ENCODE results near the gene CACNB4.
A peak's percentile ranks its signal among the peaks of the same experiment; 100 is the strongest.
"Not testable (repeated sequence)": the region's sequence is repeated elsewhere in the genome, so short reads cannot be mapped to it uniquely, and the experiment has no call there.

The CACNB4 gene

DNA sequence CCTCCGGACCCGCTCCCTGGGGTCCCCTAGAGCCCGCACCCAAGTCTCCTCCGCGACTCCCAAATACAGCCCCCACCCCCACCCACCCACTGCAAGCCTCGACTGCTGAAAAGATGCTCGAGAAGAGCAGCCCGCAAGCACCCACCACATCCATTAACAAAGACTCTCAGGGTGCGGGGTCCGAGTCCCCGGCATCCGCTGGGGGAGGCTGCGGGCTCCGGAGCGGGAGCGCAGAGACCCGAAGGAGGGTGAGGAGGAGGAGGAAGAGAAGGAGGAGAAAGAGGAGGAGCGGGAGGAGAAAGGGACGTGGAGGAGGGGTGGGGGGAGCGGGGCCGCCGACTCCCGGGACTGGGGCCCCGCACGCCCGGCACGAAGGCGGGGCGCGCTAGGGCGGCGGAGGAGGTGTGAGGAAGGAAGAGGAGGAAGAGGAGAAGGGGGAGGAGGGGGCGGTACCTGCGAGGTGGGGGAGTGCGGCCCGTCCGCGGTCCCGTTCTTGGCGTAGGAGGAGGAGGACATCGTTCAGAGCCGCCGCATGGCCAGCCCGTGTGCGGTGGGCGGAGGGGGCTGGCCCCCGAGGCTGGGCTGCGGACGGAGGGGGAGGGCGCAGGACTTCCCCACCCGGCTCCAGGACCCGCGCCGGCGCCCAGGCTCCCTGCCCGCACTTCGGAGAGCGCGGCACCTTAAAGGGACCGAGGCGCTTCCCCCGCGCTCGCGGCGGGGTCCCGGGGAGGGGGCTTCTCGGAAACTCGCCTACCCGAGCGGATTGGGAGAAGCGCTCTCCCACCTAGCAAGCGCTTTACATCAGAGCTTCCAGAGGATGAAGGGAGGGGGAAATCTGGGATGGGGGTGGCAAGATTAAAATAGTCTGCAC lies at the start of gene CACNB4:
CACNB4 (minus strand) TSS at position 549 of the 871 bp plus-strand sequence.
- no peak for DNase-seq (ENCODE audit: low read depth in 2 of 2)

DNA sequence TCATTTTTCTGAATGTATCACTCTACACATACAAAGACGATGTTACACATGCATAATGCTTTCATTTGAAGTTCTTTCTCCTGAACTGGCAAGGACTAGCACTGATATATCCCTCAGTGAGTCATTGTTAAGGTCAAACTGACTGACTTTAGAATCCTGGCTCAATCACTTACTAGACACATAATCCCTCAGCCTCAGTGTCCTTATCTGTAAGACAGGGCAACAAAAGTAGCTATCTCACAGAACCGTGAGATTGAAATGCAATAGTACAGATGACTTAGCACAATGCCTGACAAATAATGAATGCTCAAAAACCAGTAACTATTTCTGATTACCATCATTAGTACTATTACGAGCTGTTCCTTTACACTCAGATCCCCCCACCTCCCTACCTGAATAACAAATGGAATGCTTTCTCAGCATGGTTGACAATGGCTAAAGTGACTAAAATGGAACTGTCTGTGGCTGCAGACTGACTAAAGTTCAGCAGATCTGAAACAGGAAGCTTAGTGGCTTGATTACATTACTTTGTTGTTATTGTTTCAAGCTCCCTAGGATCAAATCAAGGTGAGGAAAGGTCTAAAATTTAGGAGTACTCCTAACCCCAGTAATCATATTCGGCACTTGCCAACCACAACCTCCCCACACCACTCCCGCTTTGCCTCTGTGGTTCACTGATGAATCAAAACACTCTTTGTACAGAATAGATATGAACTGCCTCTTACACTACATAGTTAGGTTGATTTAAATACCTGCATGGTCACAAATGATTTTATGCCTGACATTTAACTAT lies 35.8 kb upstream of the CACNB4 start:
- peak in 1 of 2 donors; percentile 9 for DNase-seq (ENCODE audit: low read depth in 2 of 2)

DNA sequence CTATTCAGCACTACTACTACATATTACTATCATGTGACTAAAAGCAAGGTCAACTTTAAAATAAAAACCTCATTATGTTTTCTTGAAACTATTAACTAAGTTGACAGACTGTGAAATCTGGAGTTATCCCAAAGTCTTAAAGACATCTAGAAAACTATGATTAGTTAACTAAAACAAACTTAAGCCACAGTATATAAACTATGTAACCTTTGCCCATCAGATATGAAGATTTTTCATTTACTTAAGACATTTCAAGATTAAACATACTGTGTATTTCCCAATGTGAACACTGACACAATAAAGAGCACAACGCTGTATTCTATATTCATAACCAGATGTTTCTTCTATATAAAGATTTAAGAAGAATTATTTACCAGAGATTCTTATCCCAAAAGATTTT lies 33.5 kb upstream of the CACNB4 start:
- no peak for DNase-seq (ENCODE audit: low read depth in 2 of 2)

DNA sequence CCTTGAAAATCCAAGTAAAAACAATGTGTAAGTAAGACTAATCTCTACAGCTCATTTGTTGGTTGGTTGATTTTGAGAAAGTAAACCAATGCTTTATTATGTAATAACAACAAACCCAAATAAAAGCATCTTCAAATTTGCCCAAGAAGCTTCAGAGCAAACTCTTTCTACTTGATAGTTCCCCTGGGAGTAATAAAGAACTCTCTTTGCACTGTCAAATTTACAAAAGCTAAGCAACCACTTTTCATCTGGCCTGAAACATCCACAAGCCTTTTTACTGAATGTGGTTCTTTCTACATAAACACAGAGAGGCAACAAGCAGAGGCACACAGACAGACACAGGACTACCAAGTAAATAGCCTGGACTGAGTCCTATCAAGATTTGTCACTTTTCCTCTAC lies 28.8 kb upstream of the CACNB4 start:
- DNase-seq (ENCODE audit: low read depth in 2 of 2) = no peak

DNA sequence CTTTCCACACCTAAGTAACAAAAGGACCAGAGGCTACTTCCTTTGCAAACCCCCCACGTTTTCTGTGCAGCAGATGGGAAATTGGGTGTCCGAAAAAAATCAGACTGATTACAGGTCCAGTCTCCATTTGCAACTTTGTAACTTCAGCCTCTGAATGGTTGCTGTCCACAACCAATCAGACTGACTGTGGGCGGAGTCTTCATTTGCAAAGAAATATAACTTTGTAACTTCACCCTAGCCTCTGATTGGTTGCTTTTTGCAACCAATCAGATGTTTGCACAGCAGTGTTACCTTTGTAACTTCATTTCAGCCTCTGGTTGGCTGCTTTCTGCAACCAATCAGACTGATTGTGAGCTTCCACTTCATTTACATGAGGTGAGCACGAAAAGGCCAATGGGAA lies 27.8 kb upstream of the CACNB4 start:
- no peak for DNase-seq (ENCODE audit: low read depth in 2 of 2)

DNA sequence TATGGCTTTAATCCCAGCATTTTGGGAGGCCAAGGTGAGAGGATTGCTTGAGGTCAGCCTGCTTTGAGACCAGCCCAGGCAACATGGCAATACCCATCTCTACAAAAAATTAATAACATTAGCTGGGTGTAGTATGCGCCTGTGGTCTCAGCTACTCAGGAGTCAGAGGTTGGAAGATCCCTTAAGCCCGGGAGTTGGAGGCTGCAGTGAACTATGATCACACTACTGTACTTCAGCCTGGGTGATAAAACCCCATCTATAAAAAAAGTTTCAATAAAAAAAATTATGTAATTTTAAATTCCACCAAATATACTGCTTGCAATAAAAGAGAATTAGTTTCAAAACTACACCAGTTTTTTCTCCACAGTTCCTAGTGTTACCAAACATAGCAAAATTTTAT lies 23.3 kb upstream of the CACNB4 start:
- no peak for DNase-seq (ENCODE audit: low read depth in 2 of 2)

DNA sequence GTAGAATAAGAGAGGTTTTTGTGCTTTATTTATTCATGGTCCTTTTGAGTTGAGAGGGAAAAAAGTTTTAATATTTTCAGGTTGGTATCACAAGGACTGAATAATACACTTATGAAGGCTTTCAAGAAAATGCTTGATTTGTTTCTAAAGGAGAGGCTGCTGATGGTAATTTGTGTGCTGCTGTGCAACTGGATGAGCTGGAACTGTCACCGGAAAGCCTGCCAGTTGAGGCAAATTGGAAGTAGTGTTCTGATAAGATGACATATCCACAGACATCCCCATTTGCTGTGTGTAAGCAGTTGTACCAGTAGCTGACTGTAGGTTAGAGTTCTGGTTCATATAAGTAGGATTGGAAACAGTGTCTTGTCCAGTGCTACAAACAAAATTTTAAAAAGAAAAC lies 21.6 kb upstream of the CACNB4 start:
- DNase-seq (ENCODE audit: low read depth in 2 of 2) = no peak

DNA sequence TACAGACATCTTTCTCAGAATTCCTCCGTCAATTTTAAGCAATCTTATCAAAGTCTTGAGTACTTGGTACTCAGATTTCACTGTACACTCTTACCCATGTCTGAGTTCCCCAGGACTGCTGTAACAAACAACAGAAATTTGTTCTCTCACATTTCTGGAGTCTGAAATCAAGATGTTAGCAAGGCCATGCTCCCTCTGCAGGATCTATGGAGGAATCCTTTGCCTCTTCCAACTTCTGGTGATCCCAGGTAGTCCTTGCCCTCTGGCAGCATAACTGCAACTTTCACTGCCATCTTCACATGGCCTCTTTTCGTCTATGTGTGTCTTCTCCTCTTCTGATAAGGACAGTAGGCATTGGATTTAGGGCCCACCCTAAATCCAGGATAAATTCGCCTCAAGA lies 17.1 kb upstream of the CACNB4 start:
- DNase-seq (ENCODE audit: low read depth in 2 of 2) = no peak

DNA sequence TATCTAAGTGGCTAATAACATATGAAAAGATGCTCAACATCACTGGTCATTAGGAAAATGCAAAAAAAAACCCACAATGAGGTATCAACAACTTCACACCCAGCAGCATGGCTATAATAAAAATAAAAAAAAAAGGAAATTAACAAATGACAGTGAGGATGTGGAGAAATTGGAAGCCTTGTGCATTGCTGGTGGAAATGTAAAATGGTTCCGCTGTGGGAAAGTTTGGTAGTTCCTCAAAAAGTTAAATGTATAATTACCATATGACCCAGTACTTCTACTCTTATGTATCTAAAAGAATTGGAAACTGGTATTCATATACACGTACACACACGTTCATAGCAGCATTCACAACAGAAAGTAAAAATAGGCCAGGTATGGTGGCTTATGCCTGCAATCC lies 15.5 kb upstream of the CACNB4 start:
- DNase-seq (ENCODE audit: low read depth in 2 of 2) = no peak

DNA sequence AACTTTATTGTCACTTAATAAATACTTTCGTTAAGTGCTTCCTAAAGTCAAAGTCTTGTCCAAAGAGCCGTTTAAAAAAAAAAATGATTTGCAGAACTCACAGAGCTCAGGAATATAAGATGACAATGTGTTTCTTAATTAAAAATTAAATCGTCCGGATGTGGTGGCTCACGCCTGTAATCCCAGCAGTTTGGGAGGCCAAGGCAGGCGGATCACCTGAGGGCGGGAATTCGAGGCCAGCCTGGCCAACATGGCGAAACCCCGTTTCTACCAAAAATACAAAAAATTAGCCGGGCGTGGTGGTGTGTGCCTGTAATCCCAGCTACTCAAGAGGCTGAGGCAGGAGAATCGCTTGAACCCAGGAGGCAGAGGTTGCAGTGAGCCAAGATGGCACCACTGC lies 8.3 kb upstream of the CACNB4 start:
- DNase-seq (ENCODE audit: low read depth in 2 of 2) = not testable (repeated sequence)

DNA sequence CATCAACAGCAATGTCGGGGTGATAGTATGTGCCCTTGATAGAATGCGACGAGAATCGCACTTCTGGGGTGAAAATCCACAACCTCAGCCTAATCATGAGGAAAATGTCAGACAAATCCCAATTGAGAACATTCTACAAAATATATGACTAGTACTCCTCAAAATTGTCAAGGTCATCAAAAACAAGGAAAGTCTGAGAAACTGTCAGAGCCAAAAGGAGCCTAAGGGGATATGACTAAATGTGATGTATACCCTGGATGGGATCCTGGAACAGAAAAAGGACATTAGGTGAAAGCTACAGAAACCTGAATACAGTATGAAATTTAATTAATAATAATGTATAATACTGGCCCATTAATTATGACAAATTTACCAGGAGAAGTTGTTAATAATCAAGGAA lies 7.6 kb upstream of the CACNB4 start:
- no peak for DNase-seq (ENCODE audit: low read depth in 2 of 2)

DNA sequence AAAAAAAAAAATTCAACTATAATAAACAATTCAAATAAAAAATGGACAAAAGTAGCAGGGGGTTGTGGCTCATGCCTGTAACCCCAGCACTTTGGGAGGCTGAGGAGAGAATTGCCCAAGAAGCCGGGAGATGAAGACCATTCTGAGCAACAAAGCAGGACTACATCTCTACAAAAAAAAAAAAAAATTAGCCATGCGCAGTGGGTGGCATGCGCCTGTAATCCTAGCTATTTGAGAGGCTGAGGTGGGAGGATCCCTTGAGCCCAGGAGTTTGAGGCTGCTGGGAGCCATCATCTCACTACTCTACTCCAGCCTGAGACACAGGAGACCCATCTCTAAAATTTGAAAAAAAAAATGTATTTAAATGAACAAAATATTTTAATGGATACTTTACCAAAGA lies 4.4 kb upstream of the CACNB4 start:
- DNase-seq (ENCODE audit: low read depth in 2 of 2) = no peak

DNA sequence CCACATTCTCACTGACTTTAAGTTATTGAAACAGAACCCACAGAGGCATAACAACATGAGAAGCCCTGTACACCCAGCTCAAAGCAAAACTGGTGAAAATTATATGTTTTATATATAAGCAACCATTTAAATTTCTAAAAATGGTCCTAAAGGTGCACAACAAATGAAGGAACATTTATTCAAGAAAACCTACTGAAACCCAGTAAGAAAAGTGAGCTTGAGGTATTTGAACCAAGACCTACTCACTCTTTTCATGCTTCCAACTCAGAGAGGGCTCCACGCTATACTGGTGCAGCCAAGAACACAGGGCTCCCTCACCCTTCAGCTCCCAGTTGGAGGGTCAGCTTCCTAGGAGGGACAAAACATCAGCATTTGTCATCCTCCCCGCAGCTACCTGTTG lies 2.1 kb upstream of the CACNB4 start:
- no peak for DNase-seq (ENCODE audit: low read depth in 2 of 2)

DNA sequence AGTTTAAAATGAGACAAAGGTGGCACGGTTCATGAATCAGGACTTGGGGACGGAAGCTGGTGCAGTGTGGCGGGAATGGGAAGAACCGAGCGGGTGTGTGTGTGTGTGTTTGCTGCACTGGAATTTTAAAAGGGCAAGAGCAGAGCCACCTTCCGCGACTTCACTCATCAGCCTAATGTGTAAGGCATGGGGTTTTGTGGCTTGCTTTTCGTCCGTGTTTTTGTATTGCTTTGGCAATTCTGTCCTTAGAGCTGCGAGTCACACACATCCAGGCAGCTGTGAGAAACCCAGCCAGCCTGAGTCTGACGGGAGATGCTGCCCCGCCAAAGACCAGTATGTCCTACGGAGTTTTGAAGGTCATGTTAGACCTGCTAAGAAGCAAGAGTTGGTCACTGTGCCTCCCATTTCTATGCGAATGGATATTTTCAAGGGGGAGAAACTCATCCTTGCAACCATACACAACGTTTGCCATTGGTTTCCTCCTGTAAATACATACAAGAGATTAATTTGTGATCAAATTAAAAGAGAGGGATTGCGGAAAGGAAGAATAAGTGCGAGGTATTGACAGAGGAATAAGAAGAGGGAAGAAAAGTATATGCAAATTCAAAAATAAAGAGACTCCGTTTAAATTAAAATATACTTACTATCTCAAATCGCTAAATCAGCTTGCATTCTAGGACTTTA lies 665 bp upstream of the CACNB4 start:
- DNase-seq (ENCODE audit: low read depth in 2 of 2) = no peak

DNA sequence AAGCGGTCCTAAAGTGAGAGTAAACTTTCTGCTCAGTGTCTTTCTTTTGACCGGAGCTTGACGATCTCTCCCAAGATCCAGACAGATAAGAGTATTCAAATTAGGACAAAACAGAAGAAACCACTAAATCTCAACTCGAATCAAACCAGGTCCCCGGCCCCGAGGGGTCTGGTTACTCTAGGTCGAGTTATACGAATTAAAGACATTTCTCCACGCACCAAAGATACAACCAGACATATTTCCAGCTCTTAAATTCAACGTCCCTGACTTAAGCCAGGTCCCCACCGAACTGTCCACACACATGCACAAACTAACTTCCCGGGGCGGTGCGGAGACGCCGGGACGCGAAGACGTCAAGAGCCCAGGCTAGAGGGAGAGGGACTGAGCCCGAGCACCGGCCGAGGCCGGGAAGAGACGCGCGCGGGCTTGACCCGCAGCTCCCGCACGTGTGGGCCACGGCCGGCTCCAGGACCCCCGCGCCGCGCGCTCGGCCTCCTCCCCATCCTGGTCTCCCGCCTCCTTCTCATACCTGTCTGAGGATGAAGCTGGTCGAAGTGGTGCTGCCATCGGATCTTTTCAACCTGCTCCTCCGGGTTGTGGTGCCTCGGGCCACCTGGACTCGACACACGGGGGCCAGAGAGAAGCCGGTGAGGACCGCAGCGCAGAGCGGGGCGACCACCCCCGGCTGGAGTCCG lies 896 bp downstream of the CACNB4 start:
- DNase-seq (ENCODE audit: low read depth in 2 of 2) = no peak

DNA sequence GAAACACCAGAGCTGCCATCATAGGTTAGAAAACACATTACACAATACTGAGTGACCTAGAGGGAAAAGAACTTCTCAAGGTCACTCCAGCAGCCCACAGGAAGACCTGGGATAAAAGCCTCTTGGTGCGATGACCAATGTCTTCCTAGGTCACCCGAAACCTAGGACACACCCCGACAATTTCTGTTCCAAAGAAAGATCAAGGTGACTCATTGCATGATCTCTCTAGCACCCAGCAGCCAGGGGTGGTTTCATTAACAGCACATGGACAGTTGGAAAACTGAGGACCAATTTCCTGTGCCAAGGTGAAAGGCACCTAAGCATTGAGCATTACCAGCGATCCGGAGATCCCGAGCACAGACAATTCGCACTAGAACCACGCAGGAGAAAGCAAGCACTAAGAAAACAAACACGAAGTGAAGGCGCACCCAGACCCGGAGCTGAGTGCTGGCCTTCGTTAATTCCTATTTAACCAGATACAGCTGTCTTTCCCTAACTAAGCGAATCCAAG lies 1.5 kb downstream of the CACNB4 start:
- DNase-seq (ENCODE audit: low read depth in 2 of 2) = no peak

DNA sequence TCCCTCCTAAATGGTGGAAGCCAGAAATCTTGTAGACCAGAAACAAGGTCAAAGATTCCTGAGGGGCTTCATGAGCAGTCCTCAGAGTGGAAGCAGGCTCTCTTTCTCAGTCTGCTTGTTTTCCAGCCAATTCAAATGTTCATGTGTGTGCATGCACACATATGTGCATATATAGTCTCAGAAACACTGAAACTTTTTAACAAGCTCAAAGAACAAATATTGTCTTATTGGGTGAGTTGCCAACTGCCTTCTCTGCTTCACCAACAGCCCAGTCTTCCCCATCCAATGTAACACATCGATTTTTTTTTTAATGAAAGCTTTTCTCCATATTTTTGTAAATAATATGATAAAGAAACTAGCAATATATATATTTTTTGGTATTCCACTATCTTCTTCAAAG lies 3.7 kb downstream of the CACNB4 start:
- DNase-seq (ENCODE audit: low read depth in 2 of 2) = no peak

DNA sequence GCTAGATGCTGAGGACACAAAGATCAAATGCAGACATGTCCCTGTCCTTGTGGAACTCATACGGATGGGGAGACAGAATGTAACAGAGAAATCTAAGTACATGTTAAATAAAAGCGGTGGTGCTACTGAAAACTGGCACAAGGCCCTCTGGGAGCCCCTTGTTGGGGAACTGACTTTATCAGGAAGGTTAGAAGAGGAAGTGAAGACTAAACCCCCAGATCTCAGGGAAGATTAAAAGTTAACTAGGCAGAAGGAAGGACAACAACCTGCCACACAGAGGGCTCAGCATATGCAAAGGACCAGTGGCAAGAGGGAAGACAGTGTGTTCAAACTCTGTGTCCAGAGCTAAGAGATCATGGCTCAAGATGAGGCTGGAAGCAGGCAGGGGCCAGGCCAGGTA lies 4.8 kb downstream of the CACNB4 start:
- no peak for DNase-seq (ENCODE audit: low read depth in 2 of 2)

DNA sequence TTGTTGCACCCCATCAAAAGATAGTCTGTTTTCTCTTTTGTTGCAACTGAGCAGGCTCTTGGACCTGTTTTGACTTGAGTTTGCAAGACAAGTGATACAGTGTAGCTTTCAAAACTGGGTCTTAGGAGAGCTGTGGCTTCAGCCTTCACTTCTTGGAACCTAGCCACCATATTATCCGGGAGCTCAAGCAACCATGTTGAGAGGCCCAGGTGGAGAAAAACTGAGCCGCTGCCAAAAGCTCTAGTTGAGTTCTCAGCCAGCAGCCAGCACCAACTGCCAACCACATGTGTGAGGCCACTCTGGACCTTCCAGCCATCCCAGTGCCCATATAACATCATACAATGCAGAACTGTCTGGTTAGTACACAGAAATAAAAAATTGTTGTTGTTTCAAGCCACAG lies 5.4 kb downstream of the CACNB4 start:
- no peak for DNase-seq (ENCODE audit: low read depth in 2 of 2)

DNA sequence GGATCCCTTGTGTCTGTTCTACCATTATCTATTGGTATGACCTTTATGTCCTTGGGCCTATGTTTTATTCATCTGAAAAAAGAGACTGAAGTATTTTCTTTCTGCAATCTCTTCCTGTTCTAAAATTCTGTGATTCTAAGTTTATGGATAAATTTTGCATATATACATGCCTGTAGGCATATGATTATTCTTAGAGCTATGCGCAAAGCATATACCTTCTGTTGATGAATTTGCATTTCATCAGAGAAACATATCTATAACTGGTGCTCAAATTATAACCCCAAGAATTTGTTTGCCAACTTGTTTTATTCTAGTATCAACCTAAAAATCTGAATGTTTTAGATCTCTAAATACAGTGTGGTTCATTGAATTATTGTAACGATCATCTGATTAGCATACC lies 6.7 kb downstream of the CACNB4 start:
- no peak for DNase-seq (ENCODE audit: low read depth in 2 of 2)

DNA sequence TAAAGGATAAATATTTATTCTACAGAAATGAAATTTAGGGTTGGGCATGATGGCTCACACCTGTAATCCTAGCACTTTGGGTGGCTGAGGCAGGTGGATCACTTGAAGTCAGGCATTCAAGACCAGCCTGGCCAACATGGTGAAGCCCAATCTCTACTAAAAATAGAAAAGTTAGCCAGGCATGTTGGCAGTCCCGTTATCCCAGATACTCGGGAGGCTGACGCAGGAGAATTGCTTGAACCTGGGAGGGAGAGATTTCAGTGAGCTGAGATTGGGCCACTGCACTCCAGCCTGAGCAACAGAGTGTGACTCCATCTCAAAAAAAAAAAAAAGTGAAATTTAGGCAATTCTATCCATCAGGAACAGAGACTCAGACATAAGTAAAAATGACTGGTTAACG lies 8.1 kb downstream of the CACNB4 start:
- not testable (repeated sequence) for DNase-seq (ENCODE audit: low read depth in 2 of 2)

DNA sequence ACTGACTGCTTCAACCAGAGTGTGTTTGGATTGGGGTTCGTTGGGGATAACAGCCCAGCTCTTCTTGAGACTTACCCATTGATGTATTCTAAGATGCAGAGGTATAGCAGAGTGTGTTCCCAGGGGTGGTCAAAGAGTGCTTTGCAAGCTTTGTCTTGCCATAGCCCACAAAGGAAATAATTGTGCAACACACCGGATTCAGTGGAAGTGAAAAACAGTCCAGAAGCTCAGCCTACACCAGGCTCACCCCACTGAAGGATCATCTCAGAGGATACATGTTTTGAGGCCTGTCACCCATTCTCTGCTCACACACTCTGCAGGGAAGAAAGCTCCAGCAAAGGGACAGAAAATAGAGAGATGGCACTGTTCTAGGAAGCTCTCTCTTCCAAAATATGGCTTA lies 9.6 kb downstream of the CACNB4 start:
- no peak for DNase-seq (ENCODE audit: low read depth in 2 of 2)

Measured in activated CD4-positive, alpha-beta T cell treated with anti-CD3 and anti-CD28 coated beads for 24 hours (primary cell).